HepG2 (cell line): ENCODE measurements around the gene SORBS2. TPM values are rescaled to one million over a fixed set of nuclear protein-coding genes. Genes with fewer than 3 reads are reported as not detected.
A peak's percentile ranks its signal among the peaks of the same experiment; 100 is the strongest.

ENCODE experiments used
- ATAC-seq: fragments of 200-7000 bp; cut with Tn5 transposase; 3 replicates; pipeline ENCODE4 v1.9.1; 2020; ENCODE audit warnings: mild to moderate bottlenecking, moderate library complexity
- BruUV-seq: library from RNA; stranded (reverse); fragments of 400-500 nt; replicated peaks from 2 replicates; lab custom pipeline; 2021; lab: Mats Ljungman, UMichigan
- CTCF ChIA-PET: fragments of 300-600 bp; formaldehyde crosslinking; extraction: SDS; loops from one replicate; lab custom pipeline; 2021; ENCODE audit warnings: low total read pairs, inconsistent platforms, low intra/inter-chr PET ratio; lab: Yijun Ruan, JAX
- POLR2A ChIA-PET: fragments of 350-600 bp; sonication (Branson Sonifier 250); formaldehyde crosslinking; loops from one replicate; lab custom pipeline; 2020; ENCODE audit warnings: antibody characterized with exemption, inconsistent platforms; lab: Yijun Ruan, JAX
- DNase-seq: peaks from one replicate; pipeline ENCODE4 v3.0.0-alpha.2; 2015; ENCODE audit warnings: low spot score
- FAIRE-seq: peaks from 3 replicates; lab custom pipeline; 2011; peaks lifted over from hg19 to GRCh38; lab: Jason Lieb, UNC
- H2AFZ ChIP-seq: one replicate; pipeline ENCODE4 v1.6.1; 2011; ENCODE audit warnings: low read length, inconsistent platforms
- H3K27ac ChIP-seq: fragments of 300-600 bp; 3 replicates; pipeline ENCODE4 v1.8.0; 2011; ENCODE audit warnings: mixed run types, mild to moderate bottlenecking, mixed read lengths, low read length, inconsistent platforms; ENCODE audit not compliant: insufficient read depth; ENCODE audit errors: extremely low read length
- H3K27me3 ChIP-seq, 2 experiments: fragments of 200-600 bp in 1 of 2; 2 replicates in 1 of 2; 3 replicates in 1 of 2; pipeline versions ENCODE4 v1.6.0 to v1.8.0; 2011; ENCODE audit warnings: low read length in 2 of 2, mild to moderate bottlenecking in 2 of 2, moderate library complexity in 2 of 2, inconsistent platforms in 1 of 2; ENCODE audit not compliant: insufficient read depth in 2 of 2, control insufficient read depth in 1 of 2
- H3K36me3 ChIP-seq, 2 experiments: fragments of 200-600 bp in 1 of 2; replicated peaks in 1 of 2; 2 replicates in 1 of 2; 3 replicates in 1 of 2; pipeline versions ENCODE4 v1.5.1 to v1.8.0; 2011; ENCODE audit warnings: low read length in 2 of 2, inconsistent platforms in 1 of 2; ENCODE audit not compliant: insufficient read depth in 2 of 2, control insufficient read depth in 1 of 2
- H3K4me1 ChIP-seq: 2 replicates; pipeline ENCODE4 v1.5.1; 2012; ENCODE audit warnings: low read length, inconsistent platforms; ENCODE audit not compliant: insufficient read depth
- H3K4me2 ChIP-seq: 2 replicates; pipeline ENCODE4 v1.6.0; 2011; ENCODE audit warnings: low read depth, low read length, inconsistent platforms
- H3K4me3 ChIP-seq, 3 experiments: fragments of 200-600 bp in 1 of 3; sonication (generic), shearing (Covaris generic) in 1 of 3; replicated peaks in 1 of 3; 2 replicates each; pipeline ENCODE4 v1.5.1; 2011 to 2016; ENCODE audit warnings: low read length in 3 of 3, inconsistent platforms in 2 of 3, low read depth in 2 of 3, mild to moderate bottlenecking in 2 of 3, control low read depth in 1 of 3, mixed read lengths in 1 of 3; ENCODE audit not compliant: insufficient read depth in 1 of 3
- H3K79me2 ChIP-seq: one replicate; pipeline ENCODE4 v1.6.1; 2011; ENCODE audit warnings: low read length, inconsistent platforms; ENCODE audit not compliant: insufficient read depth
- H3K9ac ChIP-seq: 2 replicates; pipeline ENCODE4 v1.6.0; 2011; ENCODE audit warnings: mild to moderate bottlenecking, low read depth, low read length, inconsistent platforms; ENCODE audit not compliant: insufficient read depth
- H3K9me3 ChIP-seq: 2 replicates; pipeline ENCODE4 v1.5.1; 2012; ENCODE audit warnings: mild to moderate bottlenecking, low read length
- H4K20me1 ChIP-seq: 2 replicates; pipeline ENCODE4 v1.6.0; 2011; ENCODE audit warnings: inconsistent platforms, mild to moderate bottlenecking, low read length, moderate library complexity; ENCODE audit not compliant: insufficient read depth
- ATRX ChIP-seq: sonication (generic); formaldehyde crosslinking; IDR thresholded peaks from 2 replicates; pipeline ENCODE4 v1.4.0; 2020; ENCODE audit warnings: missing genetic modification reagents, borderline replicate concordance
- CBX5 ChIP-seq: sonication (generic); formaldehyde crosslinking; IDR thresholded peaks from 2 replicates; pipeline ENCODE4 v1.4.0; 2020; ENCODE audit warnings: missing genetic modification reagents, borderline replicate concordance
- HIVEP1 ChIP-seq: sonication (generic); formaldehyde crosslinking; IDR thresholded peaks from 2 replicates; pipeline ENCODE4 v1.4.0; 2020; ENCODE audit warnings: mild to moderate bottlenecking, missing genetic modification reagents
- IRX3 ChIP-seq: sonication (generic); formaldehyde crosslinking; IDR thresholded peaks from 2 replicates; pipeline ENCODE4 v1.8.1; 2023; ENCODE audit warnings: mild to moderate bottlenecking, low read depth, missing genetic modification reagents, borderline replicate concordance
- KAT7 ChIP-seq: IDR thresholded peaks from 2 replicates; pipeline ENCODE4 v1.6.1; 2018; ENCODE audit warnings: borderline replicate concordance, missing compliant biosample characterization
- KLF9 ChIP-seq: IDR thresholded peaks from 2 replicates; pipeline ENCODE4 v1.6.1; 2016; ENCODE audit warnings: low read depth
- POGZ ChIP-seq: sonication (generic); formaldehyde crosslinking; IDR thresholded peaks from 2 replicates; pipeline ENCODE4 v1.4.0; 2020; ENCODE audit warnings: mild to moderate bottlenecking, missing genetic modification reagents
- SOX13 ChIP-seq, 3 experiments: fragments of 450-650 bp in 1 of 3; sonication (generic) in 1 of 3; formaldehyde crosslinking in 1 of 3; IDR thresholded peaks in 2 of 3; conservative IDR thresholded peaks in 1 of 3; 2 replicates each; pipeline versions ENCODE4 v1.5.0 to v1.6.1; 2016 to 2020; ENCODE audit warnings: antibody characterized with exemption in 1 of 3, mild to moderate bottlenecking in 1 of 3, missing compliant biosample characterization in 1 of 3, missing genetic modification reagents in 1 of 3, moderate library complexity in 1 of 3
- SP1 ChIP-seq, 2 experiments: fragments of 450-650 bp in 1 of 2; sonication (generic) in 1 of 2; formaldehyde crosslinking in 1 of 2; IDR thresholded peaks; 2 replicates each; pipeline versions ENCODE4 v1.4.0 to v1.6.1; 2016 to 2020; ENCODE audit warnings: missing genetic modification reagents in 1 of 2
- SUZ12 ChIP-seq: fragments of 150-350 bp; IDR thresholded peaks from 2 replicates; pipeline ENCODE4 v1.6.1; 2014; ENCODE audit warnings: low read depth, low read length
- TEAD3 ChIP-seq: optimal IDR thresholded peaks from 2 replicates; pipeline ENCODE3; 2016; ENCODE audit warnings: borderline replicate concordance
- U2AF1 ChIP-seq: fragments of 200-400 bp; formaldehyde crosslinking; optimal IDR thresholded peaks from 2 replicates; pipeline ENCODE3; 2017; ENCODE audit warnings: mild to moderate bottlenecking, low read depth, low read length
- ZNF367 ChIP-seq: sonication (generic); formaldehyde crosslinking; IDR thresholded peaks from 2 replicates; pipeline ENCODE4 v1.4.0; 2020; ENCODE audit warnings: missing genetic modification reagents, borderline replicate concordance
- ZNF501 ChIP-seq: sonication (generic); formaldehyde crosslinking; IDR thresholded peaks from 2 replicates; pipeline ENCODE4 v1.5.1; 2020; ENCODE audit warnings: mild to moderate bottlenecking, moderate library complexity, missing genetic modification reagents
- WGBS: methylation state at CpG from one replicate; pipeline ENCODE4 v1.1.6; 2017; ENCODE audit warnings: low lambda C conversion rate; 5-methylcytosine and 5-hydroxymethylcytosine counted together
- in situ Hi-C: cut with HindIII; loops from 2 replicates; pipeline ENCODE4 v1.10.0; 2017; ENCODE audit warnings: low pct_unique_long_range_greater_than_20kb; ENCODE audit not compliant: extremely low pct_ligation_motif_present
- intact Hi-C: fragments of 100-400 bp; cut with micrococcal nuclease; formaldehyde crosslinking; loops from one replicate; pipeline ENCODE4 v1.10.0; 2022; ENCODE audit not compliant: unreplicated experiment
- polyA plus RNA-seq, 8 experiments: library from polyadenylated mRNA; depleted of rRNA in 3 of 8; stranded (reverse) in 7 of 8; unstranded in 1 of 8; fragments of >200 nt; fragmentation: Illumina TruSeq in 4 of 8; extraction: Trizol in 4 of 8; gene quantifications; 2 replicates each; pipeline versions ENCODE4 v1.2.1 to v1.2.3, GENCODE V29; 2011 to 2016; ENCODE audit warnings: low read depth in 4 of 8, missing spikeins in 1 of 8, mixed read lengths in 1 of 8; ENCODE audit not compliant: insufficient read depth in 1 of 8
- total RNA-seq, 5 experiments: library from RNA; depleted of rRNA; stranded (reverse); fragments of >200 nt; fragmentation: Illumina TruSeq; extraction: Trizol; gene quantifications; 2 replicates each; pipeline ENCODE4 v1.2.3, GENCODE V29; 2016; ENCODE audit warnings: low read depth in 1 of 5
- TF ChIP-seq, protein P1 (sequence below): sonication (generic); formaldehyde crosslinking; IDR thresholded peaks from 2 replicates; pipeline ENCODE4 v1.5.1; 2020; ENCODE audit warnings: mild to moderate bottlenecking, moderate library complexity, missing genetic modification reagents

Gene SORBS2
- total and polyA plus RNA-seq, 2 of the 13 experiments (the other 11 are each of a cell fraction or from before 2014, with no cell fraction given), result 25.0 to 80.5 TPM

DNA sequence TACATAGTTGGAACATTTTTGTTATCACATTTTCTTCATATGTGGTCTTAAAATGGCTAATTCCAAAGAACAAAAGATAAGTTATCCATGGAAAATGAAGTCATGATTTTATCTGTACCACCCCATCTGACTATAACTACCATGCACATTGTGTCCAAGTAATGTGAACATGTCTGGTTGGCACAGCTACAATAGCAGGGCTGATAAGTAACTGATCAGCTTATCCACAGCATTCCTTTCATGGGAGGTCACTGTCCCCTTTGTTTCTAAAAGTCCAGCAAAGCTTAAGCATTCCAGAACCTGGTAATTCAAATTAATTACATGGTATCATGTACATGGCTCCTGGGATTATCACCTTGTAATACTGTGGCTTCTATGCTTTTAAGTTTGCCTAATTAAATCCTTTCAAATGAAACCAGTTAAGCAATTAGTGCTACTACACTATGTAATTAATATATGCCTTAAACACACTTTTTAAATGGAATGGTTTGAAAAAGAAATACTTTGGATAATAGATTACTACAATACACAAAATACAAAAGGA lies 21.1 kb upstream of the SORBS2 start:
- intact Hi-C loops, result no loop called here
- ATAC-seq (peak; percentile 27; the same call in 1 of the 3 replicates), FAIRE-seq (no peak), DNase-seq (peak; percentile 66)
- Histone ChIP-seq H3K4me2 (no peak overlapping the region), H2AFZ (no peak overlapping the region), H3K27ac (no peak overlapping the region), H3K9ac (no peak overlapping the region), H3K36me3 (no peaks in the 10 kb centered on the region), H3K27me3 (no peaks in the 10 kb centered on the region), H3K4me3 (no peak overlapping the region), H4K20me1 (no peaks in the 10 kb centered on the region), H3K4me1 (peaks cover 57% of the 10 kb centered on the region), H3K79me2 (no peaks in the 10 kb centered on the region), H3K9me3 (peaks cover 11% of the 10 kb centered on the region)
- CTCF ChIA-PET, result no interaction called here
- BruUV-seq, result no TSS peak
- in situ Hi-C loops, result no loop called here
- TF ChIP-seq TEAD3 (CRISPR knock-in tag) (peak; percentile 41), U2AF1 (no peak), SOX13 (IDR thresholded peaks at IDR 0.05) (no peak), SOX13 (CRISPR knock-in tag; conservative IDR thresholded peaks at IDR 0.05 in 1 of 2, IDR thresholded peaks at IDR 0.05 in 1 of 2) (peak in 1 of 2 experiments; percentile 53; a peak in 2 of 4 replicates), IRX3 (CRISPR knock-in tag) (no peak)
- POLR2A ChIA-PET, result no interaction called here

DNA sequence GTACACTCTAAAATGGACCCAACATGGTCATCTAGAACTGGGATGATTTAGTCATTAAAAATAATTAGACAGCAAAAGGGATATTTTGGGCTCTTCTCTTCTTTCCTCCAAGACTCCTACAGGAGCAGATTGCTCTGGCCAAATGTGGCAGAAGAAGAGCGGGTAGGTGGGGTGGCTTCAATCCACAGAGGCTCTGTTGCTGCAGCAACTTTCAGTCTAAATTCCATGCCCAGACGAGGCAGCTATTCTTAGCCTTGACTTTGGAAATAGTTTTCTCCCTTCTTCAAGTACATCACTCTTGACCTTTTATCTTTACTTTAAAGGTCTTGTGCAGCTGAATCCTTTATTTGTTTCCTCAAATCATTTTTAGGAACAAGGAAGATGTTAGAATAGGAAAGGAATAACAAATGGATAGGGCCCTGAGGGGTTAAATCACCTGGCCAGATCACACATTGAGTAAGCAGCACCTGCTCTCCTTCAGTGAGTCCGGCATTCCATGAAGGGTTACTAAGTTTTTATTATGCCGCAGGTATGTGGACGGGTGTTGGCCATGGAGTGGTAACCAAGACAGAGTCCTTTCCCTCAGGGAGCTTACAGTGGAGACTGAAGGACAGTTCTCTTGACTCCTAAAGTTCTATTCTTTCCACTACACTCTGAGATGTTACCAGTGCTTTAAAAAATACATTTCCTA lies 19.3 kb upstream of the SORBS2 start:
- FAIRE-seq (no peak), DNase-seq (no peak), ATAC-seq (no peak)
- Histone ChIP-seq H3K36me3 (no peaks in the 10 kb centered on the region), H4K20me1 (no peaks in the 10 kb centered on the region), H3K9me3 (peaks cover 11% of the 10 kb centered on the region), H3K4me3 (0 out of 6 replicates have a peak overlapping the region, but pooled peaks of 1 of the 3 experiments have one; percentile 20), H3K9ac (no peak overlapping the region), H3K4me1 (peaks cover 38% of the 10 kb centered on the region), H3K79me2 (no peaks in the 10 kb centered on the region), H3K27ac (no peak overlapping the region), H3K4me2 (peak overlapping the region; percentile 52), H3K27me3 (no peaks in the 10 kb centered on the region), H2AFZ (no peak overlapping the region)
- no TSS peak for BruUV-seq
- intact Hi-C loops (no loop called here), in situ Hi-C loops (no loop called here)
- 81% methylated on average over 5 of the region's 5 CpGs for WGBS
- CTCF ChIA-PET, result no interaction called here
- POLR2A ChIA-PET, result interaction anchor here (0.7 kb wide), 1 partner anchor 19 kb away, joined by 4 read pairs; the partner anchor contains the start of gene SORBS2
- TF ChIP-seq ZNF501 (CRISPR knock-in tag) (no peak), ZNF367 (no peak), ATRX (CRISPR knock-in tag) (no peak), HIVEP1 (CRISPR knock-in tag) (no peak), SUZ12 (no peak), SP1 (IDR thresholded peaks at IDR 0.05) (no peak), SP1 (CRISPR knock-in tag; IDR thresholded peaks at IDR 0.05) (no peak), KLF9 (CRISPR knock-in tag) (no peak), U2AF1 (no peak), POGZ (no peak), CBX5 (no peak), KAT7 (CRISPR knock-in tag) (no peak)
- TF ChIP-seq, protein P1, sequence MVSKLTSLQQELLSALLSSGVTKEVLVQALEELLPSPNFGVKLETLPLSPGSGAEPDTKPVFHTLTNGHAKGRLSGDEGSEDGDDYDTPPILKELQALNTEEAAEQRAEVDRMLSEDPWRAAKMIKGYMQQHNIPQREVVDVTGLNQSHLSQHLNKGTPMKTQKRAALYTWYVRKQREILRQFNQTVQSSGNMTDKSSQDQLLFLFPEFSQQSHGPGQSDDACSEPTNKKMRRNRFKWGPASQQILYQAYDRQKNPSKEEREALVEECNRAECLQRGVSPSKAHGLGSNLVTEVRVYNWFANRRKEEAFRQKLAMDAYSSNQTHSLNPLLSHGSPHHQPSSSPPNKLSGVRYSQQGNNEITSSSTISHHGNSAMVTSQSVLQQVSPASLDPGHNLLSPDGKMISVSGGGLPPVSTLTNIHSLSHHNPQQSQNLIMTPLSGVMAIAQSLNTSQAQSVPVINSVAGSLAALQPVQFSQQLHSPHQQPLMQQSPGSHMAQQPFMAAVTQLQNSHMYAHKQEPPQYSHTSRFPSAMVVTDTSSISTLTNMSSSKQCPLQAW, result no peak
